ENCODE measurements around the gene PLCL1.

GRCh38 chr2:197908990-197909776 lies 104.8 kb downstream of the PLCL1 start:
- TF ChIP-seq CTCF (IDR thresholded peaks at IDR 0.05) (no peak), POLR2A (IDR thresholded peaks at IDR 0.05) (no peak)
